Nucleus accumbens (tissue), 56 donors: ENCODE measurements around the gene FXR2.

Experiments
- DNase-seq, 56 donors: peaks; one replicate each; lab custom pipeline; 2025; lab: John Stamatoyannopoulos, UW

The FXR2 gene

DNA sequence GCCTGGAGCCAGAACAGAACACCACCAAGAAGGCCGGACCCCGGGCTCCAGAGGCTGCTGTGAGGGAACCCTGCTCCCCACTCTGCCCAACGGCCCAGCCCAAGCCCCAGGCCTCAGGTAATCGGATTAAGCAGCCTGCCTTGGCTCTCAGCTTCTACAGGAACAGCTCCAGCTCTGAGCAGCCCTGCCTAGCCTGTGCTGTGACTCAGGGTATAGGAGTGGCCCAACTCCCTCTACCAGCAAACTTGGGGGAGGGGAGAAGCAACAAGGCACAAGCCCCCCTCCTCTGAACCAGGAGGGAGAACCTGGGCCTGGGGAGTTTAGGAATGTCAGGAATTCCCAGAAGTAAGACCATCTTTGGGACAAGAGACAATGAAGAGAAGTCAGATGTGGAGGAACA is 24.0 kb downstream of the FXR2 start:
- DNase-seq = no peak

- DNase-seq = no peak
Measured at GRCh38 chr17:7589891-7590691, 24.6 kb downstream of the FXR2 start, which contains the start of gene SOX15. SOX15 (minus strand) TSS chr17:7590094; CDS start chr17:7589676, 418 bp downstream.

DNA sequence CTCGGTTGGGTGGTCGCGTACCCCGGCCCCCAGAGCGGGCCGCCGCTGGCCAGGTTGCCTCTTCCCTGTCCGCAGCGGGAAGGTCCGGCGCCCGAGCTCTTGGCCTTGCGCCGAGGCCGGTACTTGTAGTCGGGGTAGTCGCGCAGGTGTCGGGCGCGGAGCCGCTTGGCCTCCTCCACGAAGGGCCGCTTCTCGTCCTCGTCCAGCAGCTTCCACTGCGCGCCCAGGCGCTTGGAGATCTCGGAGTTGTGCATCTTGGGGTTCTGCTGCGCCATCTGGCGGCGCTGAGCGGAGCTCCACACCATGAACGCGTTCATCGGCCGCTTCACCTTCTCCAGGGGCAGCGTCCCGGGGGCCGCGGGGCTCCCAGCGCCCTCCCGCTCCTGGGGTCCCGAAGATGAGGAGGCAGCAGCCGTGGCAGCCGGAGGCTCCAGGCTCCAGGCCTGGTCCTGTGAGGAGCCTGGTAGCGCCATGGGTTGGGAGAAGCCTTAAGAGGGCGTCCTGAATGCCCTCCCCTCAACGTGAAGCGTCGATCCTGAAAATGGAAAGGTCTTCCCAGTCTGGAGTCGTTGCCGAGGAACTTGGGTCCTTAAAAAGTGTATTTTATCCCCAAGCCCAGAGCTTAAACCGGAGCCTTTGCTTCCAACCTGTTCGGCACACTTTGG is 25.4 kb downstream of the FXR2 start:
- peak in 53 of 56 donors; percentile 29 to 92 (median 67) for DNase-seq

DNA sequence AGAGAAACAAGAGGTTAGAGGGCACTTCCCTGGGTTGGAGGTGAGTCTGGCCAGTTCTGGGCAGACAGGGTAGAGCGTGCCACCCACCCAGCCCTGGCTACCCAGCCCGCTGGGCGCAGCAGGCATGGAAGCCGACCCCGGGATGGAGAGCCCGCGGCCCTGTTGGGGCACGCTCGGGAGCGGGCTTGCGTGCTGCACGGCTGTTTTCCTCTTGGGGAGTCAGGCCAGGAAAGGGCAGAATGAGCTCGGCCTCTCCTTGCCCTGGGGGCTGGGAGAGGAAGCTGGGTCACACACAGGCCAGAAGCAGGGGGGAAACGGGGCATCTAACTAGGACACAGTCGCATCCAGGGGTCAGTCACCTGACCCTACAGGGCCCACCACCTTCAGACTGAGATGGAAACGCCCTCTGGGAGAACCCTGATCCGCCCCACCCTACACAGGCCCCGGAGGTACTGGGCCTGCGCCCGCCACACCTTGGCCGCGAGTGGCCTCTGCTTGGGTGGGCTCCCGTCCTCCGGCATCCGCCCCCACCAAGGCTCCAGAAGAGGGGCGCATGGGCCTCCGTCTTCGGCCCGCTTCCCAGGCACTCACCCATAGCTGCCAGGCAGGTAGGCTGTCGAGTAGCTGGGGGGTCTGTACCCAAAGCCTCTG is 26.0 kb downstream of the FXR2 start:
- DNase-seq = peak in 1 of 56 donors; percentile 38

DNA sequence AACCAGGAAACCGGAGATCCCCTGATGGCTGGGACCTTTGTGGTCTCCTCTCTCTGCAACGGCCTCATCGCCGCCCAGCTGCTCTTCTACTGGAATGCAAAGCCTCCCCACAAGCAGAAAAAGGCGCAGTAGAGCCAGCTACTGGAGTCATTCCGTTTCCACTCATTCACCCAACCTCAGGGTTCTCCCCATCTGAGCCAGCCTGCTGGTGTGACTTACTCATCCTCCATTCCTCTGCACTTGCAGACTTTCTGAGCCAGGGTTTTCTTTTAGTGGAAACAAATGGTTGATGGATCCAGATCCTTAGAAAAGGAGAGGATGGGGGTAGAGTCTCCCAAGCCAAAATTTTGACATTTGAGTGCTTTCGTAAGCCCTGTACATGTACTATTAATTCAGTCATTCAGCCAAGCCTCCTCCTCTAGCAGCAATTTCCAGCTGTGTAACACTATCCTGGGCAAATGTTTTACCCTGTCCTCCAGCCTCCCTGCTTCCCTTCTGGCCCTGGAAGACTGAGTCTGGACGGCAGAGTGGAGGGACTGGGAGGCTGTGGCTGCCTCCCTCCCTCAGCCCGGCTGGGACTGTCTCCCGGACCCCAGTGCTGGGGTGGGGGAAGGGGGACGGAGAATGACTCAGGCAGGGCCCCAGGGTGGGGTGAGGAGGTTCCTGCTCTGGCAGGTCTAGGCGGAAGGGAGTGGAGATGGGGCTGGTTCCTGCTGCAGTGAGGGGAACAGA is 27.1 kb downstream of the FXR2 start:
- peak in 3 of 56 donors; percentile 18 to 23 (median 23) for DNase-seq

DNA sequence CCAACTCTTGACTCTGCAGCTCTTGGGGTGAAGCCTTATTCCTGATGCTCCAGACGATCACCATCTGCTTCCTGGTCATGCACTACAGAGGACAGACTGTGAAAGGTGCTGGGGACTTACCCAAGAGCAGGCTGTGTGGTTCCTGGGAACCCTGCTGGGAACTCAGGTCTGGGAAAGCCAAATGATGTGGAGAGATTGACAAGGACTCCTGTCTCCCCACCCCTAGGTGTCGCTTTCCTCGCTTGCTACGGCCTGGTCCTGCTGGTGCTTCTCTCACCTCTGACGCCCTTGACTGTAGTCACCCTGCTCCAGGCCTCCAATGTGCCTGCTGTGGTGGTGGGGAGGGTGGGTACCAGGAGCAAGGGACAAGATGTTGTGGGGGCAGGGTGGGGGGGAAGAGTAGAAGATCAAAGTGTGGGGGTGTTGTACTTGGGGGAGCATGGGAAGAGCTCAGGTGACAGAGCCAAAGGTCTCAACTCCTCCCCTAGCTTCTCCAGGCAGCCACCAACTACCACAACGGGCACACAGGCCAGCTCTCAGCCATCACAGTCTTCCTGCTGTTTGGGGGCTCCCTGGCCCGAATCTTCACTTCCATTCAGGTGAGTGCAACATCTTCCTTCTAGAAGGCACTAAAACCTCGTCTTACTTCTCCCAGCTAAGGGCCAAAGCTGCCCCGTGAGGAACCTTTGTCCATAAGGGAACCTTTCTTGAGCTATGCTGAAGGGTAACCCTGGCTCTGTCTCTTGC is 27.9 kb downstream of the FXR2 start:
- no peak for DNase-seq

GRCh38 chr17:7583253-7584109 is 31.2 kb downstream of the FXR2 start, which contains the start of gene MPDU1:
MPDU1 (plus strand) TSS chr17:7583852; CDS start chr17:7583863, 11 bp downstream.
- peak; percentile 66 to 100 (median 95) for DNase-seq

- DNase-seq = peak in 3 of 56 donors; percentile 45 to 63 (median 57)
Measured at GRCh38 chr17:7582396-7583252, 32.1 kb downstream of the FXR2 start.

- peak in 1 of 56 donors; percentile 12 for DNase-seq
Measured at GRCh38 chr17:7580604-7581575, 33.8 kb downstream of the FXR2 start.

- DNase-seq = no peak
Measured at GRCh38 chr17:7579834-7580603, 34.7 kb downstream of the FXR2 start.

DNA sequence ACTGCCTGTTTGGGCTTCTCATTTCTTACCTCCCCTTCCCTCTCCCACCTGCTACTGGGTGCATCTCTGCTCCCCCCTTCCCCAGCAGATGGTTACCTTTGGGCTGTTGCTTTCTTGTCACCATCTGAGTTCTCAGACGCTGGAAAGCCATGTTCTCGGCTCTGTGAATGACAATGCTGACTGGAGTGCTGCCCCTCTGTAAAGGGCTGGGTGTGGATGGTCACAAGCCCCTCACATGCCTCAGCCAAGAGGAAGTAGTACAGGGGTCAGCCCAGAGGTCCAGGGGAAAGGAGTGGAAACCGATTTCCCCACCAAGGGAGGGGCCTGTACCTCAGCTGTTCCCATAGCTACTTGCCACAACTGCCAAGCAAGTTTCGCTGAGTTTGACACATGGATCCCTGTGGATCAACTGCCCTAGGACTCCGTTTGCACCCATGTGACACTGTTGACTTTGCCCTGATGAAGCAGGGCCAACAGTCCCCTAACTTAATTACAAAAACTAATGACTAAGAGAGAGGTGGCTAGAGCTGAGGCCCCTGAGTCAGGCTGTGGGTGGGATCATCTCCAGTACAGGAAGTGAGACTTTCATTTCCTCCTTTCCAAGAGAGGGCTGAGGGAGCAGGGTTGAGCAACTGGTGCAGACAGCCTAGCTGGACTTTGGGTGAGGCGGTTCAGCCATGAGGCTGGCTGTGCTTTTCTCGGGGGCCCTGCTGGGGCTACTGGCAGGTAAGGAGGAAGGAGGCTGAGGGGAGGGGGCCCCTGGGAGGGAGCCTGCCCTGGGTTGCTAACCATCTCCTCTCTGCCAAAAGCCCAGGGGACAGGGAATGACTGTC is 35.5 kb downstream of the FXR2 start, which contains the start of gene CD68:
TSS of gene CD68 (plus strand) at position 638 of the 833 bp plus-strand sequence. CDS start at position 678, 40 bp downstream.
- DNase-seq = peak in 20 of 56 donors; percentile 26 to 75 (median 46)

DNA sequence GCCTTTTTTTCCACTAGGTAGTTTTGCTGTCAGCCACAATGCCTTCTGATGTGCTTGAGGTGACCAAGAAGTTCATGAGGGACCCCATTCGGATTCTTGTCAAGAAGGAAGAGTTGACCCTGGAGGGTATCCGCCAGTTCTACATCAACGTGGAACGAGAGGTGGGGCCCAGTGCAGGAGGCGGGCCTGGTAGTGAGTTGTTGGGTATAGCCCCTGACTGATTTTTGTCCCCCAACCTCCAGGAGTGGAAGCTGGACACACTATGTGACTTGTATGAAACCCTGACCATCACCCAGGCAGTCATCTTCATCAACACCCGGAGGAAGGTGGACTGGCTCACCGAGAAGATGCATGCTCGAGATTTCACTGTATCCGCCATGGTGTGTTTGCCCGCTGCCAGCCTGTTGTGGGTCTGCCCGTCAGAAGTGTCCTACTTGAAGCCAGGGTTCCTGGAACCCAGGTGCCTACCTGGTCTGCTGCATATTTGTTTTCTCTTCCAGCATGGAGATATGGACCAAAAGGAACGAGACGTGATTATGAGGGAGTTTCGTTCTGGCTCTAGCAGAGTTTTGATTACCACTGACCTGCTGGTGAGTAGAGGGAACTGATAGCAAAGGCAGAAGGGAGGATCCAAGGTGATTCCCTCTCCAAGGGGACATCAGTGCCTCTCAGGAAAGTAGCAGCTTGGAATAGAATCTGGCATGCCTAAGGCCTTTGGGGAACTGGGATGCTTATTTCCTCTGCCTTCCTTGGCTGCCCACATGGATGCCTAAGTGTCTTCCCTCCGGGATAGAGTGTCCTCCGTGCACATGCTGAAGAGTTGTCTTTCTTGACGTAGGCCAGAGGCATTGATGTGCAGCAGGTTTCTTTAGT is 37.1 kb downstream of the FXR2 start:
- DNase-seq = no peak

- no peak for DNase-seq
Measured at GRCh38 chr17:7576432-7576937, 38.2 kb downstream of the FXR2 start.
